Measurements from ENCODE around the gene RNF223. TPM values are rescaled to one million over a fixed set of nuclear protein-coding genes. Genes with fewer than 3 reads are reported as not detected.

The RNF223 gene
- total RNA-seq, 4 donors from 2014 or later = 1.3 TPM; not detected in 3

- TF ChIP-seq, protein P1, sequence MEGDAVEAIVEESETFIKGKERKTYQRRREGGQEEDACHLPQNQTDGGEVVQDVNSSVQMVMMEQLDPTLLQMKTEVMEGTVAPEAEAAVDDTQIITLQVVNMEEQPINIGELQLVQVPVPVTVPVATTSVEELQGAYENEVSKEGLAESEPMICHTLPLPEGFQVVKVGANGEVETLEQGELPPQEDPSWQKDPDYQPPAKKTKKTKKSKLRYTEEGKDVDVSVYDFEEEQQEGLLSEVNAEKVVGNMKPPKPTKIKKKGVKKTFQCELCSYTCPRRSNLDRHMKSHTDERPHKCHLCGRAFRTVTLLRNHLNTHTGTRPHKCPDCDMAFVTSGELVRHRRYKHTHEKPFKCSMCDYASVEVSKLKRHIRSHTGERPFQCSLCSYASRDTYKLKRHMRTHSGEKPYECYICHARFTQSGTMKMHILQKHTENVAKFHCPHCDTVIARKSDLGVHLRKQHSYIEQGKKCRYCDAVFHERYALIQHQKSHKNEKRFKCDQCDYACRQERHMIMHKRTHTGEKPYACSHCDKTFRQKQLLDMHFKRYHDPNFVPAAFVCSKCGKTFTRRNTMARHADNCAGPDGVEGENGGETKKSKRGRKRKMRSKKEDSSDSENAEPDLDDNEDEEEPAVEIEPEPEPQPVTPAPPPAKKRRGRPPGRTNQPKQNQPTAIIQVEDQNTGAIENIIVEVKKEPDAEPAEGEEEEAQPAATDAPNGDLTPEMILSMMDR (IDR thresholded peaks at IDR 0.05) = no peak
- TF ChIP-seq POLR2A (IDR thresholded peaks at IDR 0.05) = no peak
- Histone ChIP-seq H3K27me3 (no peaks in the 10 kb centered on the region), H3K36me3 (no peaks in the 10 kb centered on the region), H3K27ac (peak overlapping the region in 1 of 4 donors; percentile 35), H3K4me1 (no peaks in the 10 kb centered on the region), H3K9me3 (no peaks in the 10 kb centered on the region), H3K4me3 (no peak overlapping the region)
- peak in 1 of 3 donors; percentile 35 for DNase-seq
These were observed 19.5 kb upstream of the RNF223 start for GRCh38 chr1:1093610-1093943.

- Histone ChIP-seq H3K4me1 (no peaks in the 10 kb centered on the region), H3K27ac (peak overlapping the region in 1 of 4 donors; percentile 35), H3K36me3 (no peaks in the 10 kb centered on the region), H3K9me3 (no peaks in the 10 kb centered on the region), H3K27me3 (no peaks in the 10 kb centered on the region), H3K4me3 (no peak overlapping the region)
- DNase-seq = peak in 1 of 3 donors; percentile 34
- TF ChIP-seq POLR2A (IDR thresholded peaks at IDR 0.05) = no peak
- TF ChIP-seq, protein P1 (IDR thresholded peaks at IDR 0.05) = no peak
These were observed 18.9 kb upstream of the RNF223 start for GRCh38 chr1:1092894-1093609.

- H3K9me3 ChIP-seq = no peaks in the 10 kb centered on the region
- peak overlapping the region in 1 of 4 donors; percentile 35 for H3K27ac ChIP-seq
- H3K4me1 ChIP-seq = no peaks in the 10 kb centered on the region
- H3K4me3 ChIP-seq = no peak overlapping the region
- H3K36me3 ChIP-seq = no peaks in the 10 kb centered on the region
- DNase-seq = peak in 1 of 3 donors; percentile 43
- no peaks in the 10 kb centered on the region for H3K27me3 ChIP-seq
- TF ChIP-seq POLR2A (IDR thresholded peaks at IDR 0.05) = no peak
- TF ChIP-seq, protein P1 (IDR thresholded peaks at IDR 0.05) = no peak
These were observed 18.2 kb upstream of the RNF223 start for GRCh38 chr1:1092149-1092855.

GRCh38 chr1:1091344-1092148 lies 17.4 kb upstream of the RNF223 start:
- Histone ChIP-seq H3K27ac (no peak overlapping the region), H3K9me3 (no peaks in the 10 kb centered on the region), H3K27me3 (no peaks in the 10 kb centered on the region), H3K36me3 (no peaks in the 10 kb centered on the region), H3K4me1 (no peaks in the 10 kb centered on the region), H3K4me3 (no peak overlapping the region)
- peak in 1 of 3 donors; percentile 31 for DNase-seq
- no peak for TF ChIP-seq POLR2A (IDR thresholded peaks at IDR 0.05)
- TF ChIP-seq, protein P1 (IDR thresholded peaks at IDR 0.05) = no peak

- TF ChIP-seq, protein P1 (IDR thresholded peaks at IDR 0.05) = no peak
- no peak for TF ChIP-seq POLR2A (IDR thresholded peaks at IDR 0.05)
- Histone ChIP-seq H3K27ac (no peak overlapping the region), H3K4me3 (no peak overlapping the region), H3K9me3 (no peaks in the 10 kb centered on the region), H3K36me3 (no peaks in the 10 kb centered on the region), H3K27me3 (no peaks in the 10 kb centered on the region), H3K4me1 (no peaks in the 10 kb centered on the region)
- DNase-seq = peak in 1 of 3 donors; percentile 34
These were observed 16.6 kb upstream of the RNF223 start for GRCh38 chr1:1090424-1091343.
